SKM-1 (cell line): ENCODE measurements around the gene KRTAP1-1.
"Not testable (repeated sequence)": the region's sequence is repeated elsewhere in the genome, so short reads cannot be mapped to it uniquely, and the experiment has no call there.

Source experiments
- DNase-seq: peaks from one replicate; lab custom pipeline; 2025; ENCODE audit not compliant: unreplicated experiment; lab: John Stamatoyannopoulos, UW

Gene KRTAP1-1

DNA sequence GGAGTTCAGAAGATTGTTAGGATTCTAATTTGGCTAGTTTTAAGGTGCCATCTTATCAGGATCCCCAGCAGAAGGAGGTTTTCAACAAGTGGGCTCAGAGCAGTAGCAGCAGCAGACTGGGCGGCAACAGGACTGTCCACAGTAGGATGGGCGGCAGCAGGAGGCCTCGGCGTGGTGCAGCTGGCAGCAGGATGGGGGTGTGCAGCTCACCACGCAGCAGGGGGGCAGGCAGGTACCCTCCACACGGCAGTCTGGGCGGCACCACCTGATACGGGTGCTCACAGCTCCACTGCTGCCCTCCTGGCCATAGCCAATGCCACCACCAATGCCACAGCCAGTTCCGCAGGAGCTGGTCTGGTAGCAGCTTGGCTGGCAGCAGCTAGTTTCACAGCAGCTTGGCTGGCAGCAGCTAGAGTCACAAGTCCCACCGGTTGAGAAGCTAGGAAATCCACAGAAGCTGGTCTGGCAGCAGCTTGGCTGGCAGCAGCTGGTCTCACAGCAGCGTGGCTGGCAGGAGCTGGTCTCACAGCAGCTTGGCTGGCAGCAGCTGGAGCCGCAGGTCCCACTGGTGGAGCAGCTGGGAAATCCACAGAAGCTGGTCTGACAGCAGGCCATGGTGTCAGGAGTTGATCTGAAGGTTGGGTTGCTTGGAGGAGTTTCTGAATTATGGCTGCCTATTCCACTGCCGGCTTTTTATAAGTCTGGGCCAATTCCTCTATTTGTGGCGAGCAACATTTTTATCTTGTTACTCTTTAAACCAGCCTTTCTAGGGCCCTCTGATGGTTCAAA is at the start of gene KRTAP1-1:
KRTAP1-1 (minus strand) TSS at position 668 of the 789 bp plus-strand sequence; CDS start at position 615, 53 bp downstream.
- not testable (repeated sequence) for DNase-seq

GRCh38 chr17:41088760-41089352 is 47.6 kb upstream of the KRTAP1-1 start:
- DNase-seq = not testable (repeated sequence)

GRCh38 chr17:41084100-41084856 is 43.0 kb upstream of the KRTAP1-1 start, which contains the start of gene KRTAP4-7:
Gene KRTAP4-7 (plus strand): TSS chr17:41084150. CDS start chr17:41084207, 57 bp downstream.
- DNase-seq = not testable (repeated sequence)

DNA sequence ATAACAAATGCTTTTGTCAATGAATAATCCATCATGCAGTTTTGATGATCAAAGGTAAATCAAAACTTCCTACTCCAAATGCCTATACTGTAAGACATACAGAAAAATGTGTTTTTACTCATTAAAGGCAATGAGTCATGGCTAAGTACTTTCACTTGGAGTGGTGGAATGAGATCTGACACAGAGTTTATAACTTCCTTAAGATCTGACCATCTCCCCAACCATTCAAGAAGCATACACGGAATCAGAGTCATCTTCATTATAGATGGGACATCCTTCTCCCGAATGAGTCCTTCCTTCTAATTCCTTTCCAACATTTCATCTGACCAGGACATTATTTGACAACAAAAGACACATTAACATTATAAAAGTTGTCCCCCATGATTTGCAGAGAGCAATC is 42.2 kb upstream of the KRTAP1-1 start:
- not testable (repeated sequence) for DNase-seq

DNA sequence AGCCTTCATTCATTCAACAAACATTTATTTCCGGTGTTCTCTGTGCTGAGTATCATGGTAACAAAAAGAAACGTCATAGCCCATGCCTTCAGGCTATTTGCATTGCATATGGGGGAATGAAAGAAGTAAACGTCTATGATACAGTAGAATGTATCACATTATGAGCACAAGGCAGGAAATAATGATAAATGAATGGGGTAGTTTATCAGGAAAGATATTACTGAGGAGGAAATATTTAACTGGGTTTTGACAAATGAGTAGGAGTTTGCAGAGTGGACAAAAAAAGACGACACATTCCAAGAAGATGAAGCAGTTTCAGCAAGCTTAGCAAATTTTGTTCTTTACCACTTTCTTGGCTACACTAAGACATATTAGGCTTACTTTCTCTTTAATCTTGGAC is 41.4 kb upstream of the KRTAP1-1 start:
- no peak for DNase-seq

DNA sequence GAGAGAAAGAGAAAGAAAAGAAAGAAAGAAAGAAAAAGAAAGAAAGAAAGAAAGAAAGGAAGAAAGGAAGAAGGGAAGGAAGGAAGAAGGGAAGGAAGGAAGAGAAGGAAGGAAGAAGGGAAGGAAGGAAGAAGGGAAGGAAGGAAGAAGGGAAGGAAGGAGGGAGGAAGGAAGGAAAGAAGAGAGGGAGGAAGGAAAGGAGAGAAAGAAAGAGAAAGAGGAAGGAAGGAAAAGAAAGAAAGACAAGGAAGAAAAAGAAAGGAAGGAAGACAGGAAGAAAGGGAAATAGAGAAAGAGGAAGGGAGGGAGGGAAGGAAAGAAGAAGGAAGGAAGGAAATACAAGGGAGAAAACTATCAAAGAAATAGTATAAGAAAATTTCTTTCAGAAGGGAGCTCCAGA is 35.5 kb upstream of the KRTAP1-1 start:
- DNase-seq = no peak

DNA sequence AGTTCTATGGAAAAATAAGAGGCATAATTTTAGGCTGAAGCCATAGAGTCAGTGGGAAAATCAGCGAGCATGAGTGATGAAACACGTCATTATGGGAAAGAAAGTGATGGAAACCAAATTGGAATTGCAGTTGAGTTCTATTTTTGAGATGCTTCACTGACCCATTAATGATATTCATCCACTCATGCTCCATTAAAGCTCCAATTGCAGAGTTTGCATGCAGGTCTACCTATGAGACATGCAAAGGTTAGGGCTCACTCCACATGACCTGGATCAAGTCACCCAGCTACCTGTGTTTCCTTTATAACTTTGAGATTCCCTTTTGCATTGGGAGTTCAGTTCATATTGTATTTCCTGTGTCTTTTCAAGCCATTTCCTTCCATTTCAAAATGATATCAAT is 32.4 kb upstream of the KRTAP1-1 start:
- DNase-seq = no peak

GRCh38 chr17:41071606-41072360 is 30.5 kb upstream of the KRTAP1-1 start:
- no peak for DNase-seq

DNA sequence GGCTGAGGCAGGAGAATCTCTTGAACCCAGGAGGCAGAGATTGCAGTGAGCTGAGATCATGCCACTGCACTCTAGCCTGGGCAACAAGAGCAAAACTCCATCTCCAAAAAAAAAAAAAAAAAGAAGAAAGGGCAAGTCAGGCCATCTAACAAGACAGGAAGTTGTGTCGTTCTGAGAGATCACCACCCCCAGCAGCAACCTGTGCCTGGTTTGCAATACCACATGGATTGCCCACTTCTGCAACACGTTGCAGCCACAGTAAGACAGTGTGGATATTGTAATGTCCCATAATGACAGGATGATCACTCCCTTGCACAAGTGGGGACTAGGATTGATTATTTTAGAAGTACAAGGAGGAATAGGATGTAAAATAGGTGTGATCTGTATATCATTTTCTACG is 27.8 kb upstream of the KRTAP1-1 start:
- DNase-seq = no peak

GRCh38 chr17:41067281-41067680 is 26.0 kb upstream of the KRTAP1-1 start:
- no peak for DNase-seq

GRCh38 chr17:41065829-41066624 is 24.8 kb upstream of the KRTAP1-1 start, which contains the start of gene KRTAP2-4:
Gene KRTAP2-4 (minus strand): TSS chr17:41065879. CDS start chr17:41065845, 34 bp downstream.
- DNase-seq = no peak

DNA sequence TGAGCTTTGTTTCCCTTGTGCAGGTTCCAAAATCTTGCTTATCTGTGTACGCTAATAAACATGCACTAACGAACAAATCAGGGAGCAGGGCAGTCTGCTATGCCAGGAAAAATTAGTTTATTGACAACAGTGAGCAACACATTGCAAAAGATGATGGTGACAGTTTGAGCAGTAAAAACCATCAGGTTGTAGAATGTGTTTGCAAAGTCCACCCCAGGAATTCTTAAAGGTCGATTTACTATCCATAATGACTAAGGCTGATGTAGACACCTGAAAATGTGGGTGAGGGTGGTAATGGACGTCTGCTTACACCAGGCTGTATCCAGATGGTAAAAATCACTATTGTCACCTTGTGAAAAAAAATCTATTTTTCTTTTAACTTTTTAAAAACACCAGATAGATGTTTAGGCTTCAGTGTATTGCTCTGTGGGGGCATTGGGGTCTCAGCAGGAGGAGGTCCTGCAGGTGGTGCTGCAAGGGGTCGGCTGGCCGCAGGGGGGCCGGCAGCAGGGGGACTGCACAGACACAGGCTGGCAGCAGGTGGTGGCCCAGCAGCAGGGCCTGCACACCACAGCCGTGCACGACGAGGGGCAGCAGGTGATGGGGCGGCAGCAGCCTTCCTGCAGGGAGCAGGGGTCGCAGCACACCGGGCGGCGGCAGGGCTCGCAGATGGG is 23.9 kb upstream of the KRTAP1-1 start:
- not testable (repeated sequence) for DNase-seq

DNA sequence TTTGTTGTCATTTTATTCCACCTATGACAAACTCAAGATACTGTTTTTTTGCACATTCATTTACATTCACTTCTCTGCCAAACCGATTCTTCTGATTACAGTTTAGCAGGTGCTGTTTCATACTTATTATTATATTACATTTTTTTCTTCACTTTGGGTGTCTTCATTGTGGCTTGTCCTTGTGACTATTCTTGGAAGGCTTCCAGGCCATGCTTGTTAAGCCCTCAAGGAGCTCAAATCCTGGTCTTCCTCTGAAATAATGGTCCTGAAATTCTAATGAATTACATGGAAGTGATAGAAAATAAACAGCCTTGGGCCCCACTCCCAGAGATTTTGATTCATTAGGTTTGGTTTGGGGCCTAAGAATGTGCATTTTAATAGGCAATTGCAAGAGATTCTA is 23.1 kb upstream of the KRTAP1-1 start:
- DNase-seq = no peak

- DNase-seq = no peak
These were observed 22.2 kb upstream of the KRTAP1-1 start for GRCh38 chr17:41063449-41063848.

DNA sequence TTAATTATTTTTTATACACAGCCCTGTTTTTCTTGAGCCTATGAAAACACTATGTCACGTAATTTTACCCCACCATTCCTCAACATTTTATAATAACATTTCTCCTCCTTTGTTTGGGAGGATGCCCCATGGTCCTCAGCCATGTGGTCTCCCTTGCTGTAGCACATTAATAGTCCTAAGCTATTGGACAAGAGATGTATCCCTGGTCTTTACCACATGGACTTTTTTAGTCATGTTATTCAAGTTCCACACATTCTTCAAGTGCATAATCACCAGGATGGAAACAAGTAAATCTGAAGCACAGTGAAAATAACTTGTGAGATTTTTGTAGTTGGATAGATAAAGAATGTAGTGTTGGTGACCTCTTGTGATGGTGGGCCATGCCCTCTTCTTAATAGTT is 20.7 kb upstream of the KRTAP1-1 start:
- DNase-seq = no peak

- DNase-seq = no peak
These were observed 18.9 kb upstream of the KRTAP1-1 start, which contains the start of gene KRTAP2-3 for GRCh38 chr17:41060052-41060604. Gene KRTAP2-3 (minus strand): TSS chr17:41060114. CDS start chr17:41060050, 64 bp downstream.

DNA sequence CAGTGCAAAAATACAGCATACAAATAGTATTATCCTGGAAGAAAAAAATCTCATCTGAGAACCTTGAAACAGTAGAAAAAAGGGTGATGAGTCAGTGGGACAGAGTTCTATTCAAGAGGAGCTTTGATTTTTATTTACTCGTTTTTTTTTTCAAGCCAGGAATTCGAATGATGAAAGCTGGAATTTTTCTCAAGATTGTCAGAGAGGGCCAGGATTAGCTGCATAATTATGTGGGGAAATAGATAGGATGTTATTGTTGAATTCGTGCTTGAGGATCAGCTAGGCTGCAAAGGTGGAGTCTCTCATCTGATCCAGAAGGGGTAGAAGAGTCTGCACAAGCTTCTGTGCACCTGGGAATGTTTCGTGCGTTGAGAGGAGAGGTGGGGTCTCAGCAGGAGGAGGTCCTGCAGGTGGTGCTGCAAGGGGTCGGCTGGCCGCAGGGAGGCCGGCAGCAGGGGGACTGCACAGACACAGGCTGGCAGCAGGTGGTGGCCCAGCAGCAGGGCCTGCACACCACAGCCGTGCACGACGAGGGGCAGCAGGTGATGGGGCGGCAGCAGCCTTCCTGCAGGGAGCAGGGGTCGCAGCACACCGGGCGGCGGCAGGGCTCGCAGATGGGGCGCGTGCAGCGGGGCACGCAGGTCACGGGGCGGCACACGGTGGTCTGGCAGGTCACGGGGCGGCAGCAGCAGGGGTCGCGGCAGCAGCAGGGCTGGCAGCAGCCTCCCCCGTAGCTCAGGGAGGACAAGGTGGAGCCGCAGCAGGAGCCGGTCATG is 18.2 kb upstream of the KRTAP1-1 start:
- DNase-seq = not testable (repeated sequence)

DNA sequence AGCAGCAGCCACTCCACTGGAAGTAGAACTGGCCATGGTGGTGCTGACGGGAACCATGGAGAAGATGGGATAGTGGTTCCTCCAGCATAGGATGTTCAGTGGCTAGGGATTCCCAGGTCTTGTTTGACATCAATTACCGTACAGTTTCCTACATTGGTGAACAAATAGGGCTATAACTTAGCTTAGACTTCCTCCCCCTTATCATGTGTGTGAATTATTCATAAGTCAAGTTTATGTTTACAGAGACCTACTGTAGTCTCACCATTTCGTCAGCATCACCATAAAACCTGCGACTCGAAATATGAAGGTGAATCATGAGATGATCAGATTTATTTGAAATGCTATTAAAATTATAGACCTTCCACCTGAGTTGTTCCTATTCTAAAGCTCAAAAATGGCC is 17.5 kb upstream of the KRTAP1-1 start:
- no peak for DNase-seq
